Measurements from ENCODE around the gene TP53BP1.

DNA sequence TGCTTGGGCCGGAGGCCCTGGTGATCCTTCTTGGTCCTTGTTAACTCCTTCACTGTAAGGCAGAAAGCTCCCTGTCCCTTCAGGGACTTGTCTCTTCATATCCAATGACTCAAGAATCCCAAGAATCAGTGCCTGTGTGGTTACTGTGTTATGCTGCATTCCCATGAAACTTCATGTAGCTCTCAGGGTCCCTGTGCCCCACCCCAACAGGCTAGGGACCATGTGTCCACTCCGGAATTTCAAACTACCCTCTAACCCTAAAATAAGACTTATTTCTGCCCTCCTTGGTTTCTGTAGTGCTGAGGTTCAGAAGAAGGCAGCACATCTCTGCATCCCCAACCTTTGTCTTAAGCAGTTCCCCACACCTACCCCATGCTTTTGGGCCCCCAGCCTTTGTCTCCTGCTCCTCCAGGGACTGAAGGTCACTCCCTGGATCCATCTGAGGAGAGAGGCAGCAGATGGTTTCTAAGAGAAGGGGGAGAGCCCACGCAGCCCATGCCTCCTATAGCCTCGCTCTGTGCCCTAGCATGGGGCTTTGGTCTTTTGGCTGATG is 23.9 kb upstream of the TP53BP1 start:
- TF ChIP-seq, protein P1, sequence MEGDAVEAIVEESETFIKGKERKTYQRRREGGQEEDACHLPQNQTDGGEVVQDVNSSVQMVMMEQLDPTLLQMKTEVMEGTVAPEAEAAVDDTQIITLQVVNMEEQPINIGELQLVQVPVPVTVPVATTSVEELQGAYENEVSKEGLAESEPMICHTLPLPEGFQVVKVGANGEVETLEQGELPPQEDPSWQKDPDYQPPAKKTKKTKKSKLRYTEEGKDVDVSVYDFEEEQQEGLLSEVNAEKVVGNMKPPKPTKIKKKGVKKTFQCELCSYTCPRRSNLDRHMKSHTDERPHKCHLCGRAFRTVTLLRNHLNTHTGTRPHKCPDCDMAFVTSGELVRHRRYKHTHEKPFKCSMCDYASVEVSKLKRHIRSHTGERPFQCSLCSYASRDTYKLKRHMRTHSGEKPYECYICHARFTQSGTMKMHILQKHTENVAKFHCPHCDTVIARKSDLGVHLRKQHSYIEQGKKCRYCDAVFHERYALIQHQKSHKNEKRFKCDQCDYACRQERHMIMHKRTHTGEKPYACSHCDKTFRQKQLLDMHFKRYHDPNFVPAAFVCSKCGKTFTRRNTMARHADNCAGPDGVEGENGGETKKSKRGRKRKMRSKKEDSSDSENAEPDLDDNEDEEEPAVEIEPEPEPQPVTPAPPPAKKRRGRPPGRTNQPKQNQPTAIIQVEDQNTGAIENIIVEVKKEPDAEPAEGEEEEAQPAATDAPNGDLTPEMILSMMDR (IDR thresholded peaks at IDR 0.05; ENCODE audit: poor library complexity) = no peak
- TF ChIP-seq EZH2 (IDR thresholded peaks at IDR 0.05; ENCODE audit: borderline replicate concordance) (no peak), EZH2phosphoT487 (IDR thresholded peaks at IDR 0.05; ENCODE audit: low read depth, severe bottlenecking, unreplicated experiment) (no peak)
